HG03280 (cell line): ENCODE data around the gene PKNOX2.

Experiments used
- ATAC-seq: cut with Tn5 transposase; IDR thresholded peaks from one replicate; pipeline ENCODE4 v1.9.1; 2021; ENCODE audit warnings: mild to moderate bottlenecking, moderate library complexity; ENCODE audit not compliant: unreplicated experiment

Gene PKNOX2

DNA sequence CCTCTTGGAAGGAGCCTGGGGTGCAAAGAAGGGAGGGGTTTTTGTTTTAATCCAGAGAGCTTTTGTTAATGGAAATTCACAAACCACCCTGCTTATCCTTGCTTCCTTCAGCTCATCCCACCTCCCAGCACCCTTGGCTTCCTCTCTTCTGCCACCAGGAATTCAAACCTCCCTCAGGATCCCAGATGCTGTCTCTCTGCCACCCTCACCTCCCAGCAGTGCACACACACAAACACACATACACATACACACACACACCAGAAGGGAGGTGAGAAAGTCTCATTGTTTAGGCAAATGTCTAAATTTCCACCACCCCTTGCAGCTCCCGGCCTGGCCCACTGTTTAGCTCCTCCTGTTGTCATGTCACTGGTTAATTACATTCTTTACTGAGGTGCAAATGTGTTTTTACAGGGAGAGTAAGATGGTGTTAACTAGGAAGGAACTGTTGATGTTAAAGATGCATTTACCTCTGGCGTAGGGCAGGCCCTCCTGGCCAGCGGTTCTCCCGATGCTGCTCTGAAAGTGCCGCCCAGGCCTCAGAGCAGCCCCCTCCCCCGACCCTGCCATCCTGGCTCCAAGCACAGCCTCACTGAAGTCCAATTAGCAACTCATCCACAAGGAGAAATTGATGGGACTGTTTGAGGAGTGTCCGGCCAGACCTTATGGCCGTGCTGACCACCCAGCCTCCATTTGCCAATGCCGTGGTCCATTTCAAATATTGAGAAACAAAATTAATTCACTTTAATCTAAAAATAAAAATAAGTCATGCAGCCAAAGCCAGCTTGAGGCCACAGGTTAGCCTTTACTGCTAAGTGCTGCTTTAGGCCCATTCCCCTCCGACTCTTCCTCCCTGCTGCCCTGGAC lies 166.1 kb downstream of the PKNOX2 start:
- ATAC-seq: no peak

GRCh38 chr11:125331357-125332035 lies 166.9 kb downstream of the PKNOX2 start:
- no peak for ATAC-seq

DNA sequence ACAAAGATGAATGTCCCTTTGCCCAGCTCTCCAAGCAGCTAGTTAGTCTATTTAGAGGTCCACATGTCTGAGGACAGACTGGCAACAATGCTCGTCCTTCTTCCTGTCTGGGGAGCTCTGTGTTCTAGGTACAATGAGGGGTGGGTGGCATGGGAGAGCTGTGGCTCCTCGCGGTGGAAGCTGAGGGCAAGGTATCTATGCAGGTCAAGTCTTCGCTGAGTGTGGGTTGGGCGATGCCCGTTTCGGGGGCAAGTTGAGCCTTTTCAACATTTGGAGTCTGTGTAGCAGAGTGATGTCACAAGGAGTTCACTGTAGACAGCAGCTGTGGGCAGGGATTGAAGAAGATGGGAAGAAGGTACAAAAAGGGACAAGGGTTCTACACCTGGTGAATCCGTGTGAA lies 168.3 kb downstream of the PKNOX2 start:
- no peak for ATAC-seq

DNA sequence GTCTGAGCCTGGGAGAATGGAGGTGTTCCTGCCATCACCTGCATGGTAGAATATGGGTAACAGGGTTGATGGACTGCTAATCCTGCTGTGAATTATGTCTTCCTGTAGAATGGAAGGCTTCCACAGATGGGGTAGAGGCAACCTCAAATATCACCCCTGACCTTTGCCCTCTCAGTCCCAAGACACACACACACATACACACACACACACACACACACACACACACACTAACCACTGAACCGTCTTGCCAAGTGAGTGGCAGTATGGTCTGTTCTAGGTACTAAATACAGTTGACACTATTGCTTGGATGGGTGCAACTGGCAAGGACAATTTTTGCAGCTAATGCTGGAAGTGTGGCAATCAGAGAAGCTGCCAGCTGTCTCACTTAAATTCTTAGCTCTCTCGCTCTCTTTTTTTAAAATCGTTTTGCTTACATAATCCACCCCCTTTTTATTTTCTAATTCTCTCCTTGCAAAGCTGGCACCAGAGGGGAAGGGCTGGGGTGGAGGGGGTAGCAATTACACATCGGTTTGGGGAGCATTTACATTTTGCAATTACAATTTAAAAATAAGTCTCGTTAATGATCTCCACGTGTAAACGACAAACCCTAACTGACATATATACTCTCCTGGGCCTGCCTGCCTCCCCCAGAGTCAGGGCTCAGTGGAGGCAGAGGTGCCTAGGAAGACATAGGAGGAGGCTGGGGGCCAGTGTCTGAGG lies 169.0 kb downstream of the PKNOX2 start:
- no peak for ATAC-seq

GRCh38 chr11:125335106-125335505 lies 170.6 kb downstream of the PKNOX2 start:
- no peak for ATAC-seq

- ATAC-seq: no peak
These were observed 173.6 kb downstream of the PKNOX2 start for GRCh38 chr11:125337836-125338834.

DNA sequence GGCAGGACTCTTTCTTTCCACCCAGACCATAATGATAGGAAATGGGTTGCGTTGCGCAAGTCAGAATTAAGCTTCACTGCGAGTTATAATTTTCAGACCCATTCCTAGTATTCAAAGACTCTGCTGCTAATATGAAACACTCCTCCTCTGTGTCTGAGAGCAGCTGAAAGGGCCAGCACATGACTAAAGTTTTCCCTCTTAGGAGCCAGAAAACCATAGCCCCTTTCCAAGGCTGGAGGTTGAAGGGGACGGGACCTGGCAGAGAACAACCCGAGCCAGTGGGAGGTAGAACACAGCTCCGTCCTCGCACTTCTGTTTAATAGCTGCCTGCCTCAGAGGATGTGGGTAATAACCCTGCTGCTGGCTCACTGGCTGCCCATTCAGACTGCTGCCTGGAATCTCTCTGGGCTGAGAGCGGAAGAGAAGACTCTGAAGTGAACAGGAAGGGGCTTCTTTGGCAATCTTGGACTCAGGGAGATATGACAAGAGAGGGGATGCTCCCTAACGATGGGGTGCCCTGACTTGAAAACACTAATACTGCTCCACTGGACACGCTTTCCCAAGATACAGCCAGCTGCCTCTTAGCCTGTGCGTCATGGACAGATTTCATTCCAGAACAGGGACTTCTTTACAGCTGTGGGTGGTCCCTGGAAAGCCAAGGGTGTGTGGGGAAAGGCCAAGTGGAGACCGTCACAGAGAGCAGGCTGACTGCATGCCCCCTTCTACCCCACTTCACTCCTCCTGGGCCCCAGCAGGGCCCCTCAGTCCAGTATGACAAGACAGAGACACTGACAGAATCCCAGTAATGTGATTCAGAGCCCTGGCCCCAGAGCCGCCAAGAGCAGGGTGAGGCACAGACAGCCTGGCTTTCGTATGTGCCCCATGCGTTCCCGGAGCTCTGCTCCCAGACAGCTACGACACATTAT lies 174.6 kb downstream of the PKNOX2 start:
- ATAC-seq: no peak

GRCh38 chr11:125341676-125342075 lies 177.1 kb downstream of the PKNOX2 start:
- ATAC-seq: no peak

DNA sequence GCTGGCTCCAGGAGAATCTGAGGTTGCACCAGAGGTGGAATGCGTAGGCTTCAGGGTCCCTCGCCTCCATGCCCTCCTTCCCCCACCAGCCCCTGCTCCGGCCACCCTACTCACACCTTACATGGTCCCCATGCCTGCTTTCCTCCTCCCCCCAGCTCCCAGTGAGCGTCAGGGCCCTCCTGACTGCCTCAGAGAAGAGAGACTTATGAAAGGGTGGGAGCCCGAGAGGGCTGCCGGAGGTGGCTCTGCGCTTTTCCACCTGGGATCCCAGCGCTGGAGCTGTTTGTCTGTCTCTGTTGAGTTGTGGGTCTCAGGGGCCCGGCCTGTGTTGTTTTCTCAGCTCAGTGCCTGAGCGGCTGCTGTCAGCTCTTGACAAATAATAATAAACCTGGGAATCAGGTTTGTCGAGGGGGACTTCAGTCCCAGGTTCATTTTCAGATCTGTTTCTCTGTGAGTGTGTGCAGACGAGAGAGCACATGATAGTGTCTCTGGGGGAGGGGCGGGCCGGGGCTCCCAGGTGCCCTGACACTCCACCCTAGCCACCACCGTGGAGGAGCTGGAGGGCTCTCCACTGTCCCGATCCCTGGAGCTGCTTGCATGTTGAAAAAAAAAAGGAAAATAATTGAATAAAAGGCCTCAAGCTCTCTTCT lies 177.9 kb downstream of the PKNOX2 start:
- no peak for ATAC-seq

GRCh38 chr11:125343086-125343717 lies 178.7 kb downstream of the PKNOX2 start:
- ATAC-seq: no peak

GRCh38 chr11:125343718-125344131 lies 179.2 kb downstream of the PKNOX2 start:
- no peak for ATAC-seq

GRCh38 chr11:125344846-125345420 lies 180.4 kb downstream of the PKNOX2 start:
- no peak for ATAC-seq

- ATAC-seq: no peak
These were observed 181.0 kb downstream of the PKNOX2 start for GRCh38 chr11:125345421-125346178.

DNA sequence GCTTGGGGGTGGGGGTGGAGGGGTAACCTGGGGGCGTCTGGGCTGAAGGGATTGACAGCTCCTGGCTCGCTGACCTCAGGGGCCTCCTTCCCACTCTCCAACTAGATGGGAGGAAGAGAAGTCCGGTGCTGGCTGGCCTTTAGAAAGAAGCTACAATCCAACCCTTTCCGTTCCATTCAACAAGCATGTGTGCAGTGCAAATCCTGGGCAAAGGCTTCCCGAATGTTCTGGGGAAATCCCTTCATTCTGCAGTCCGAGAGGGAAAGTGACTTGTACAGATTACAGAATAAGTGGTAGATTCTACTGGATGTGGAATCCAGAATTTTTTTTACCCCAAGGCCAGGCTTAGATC lies 181.6 kb downstream of the PKNOX2 start:
- no peak for ATAC-seq

DNA sequence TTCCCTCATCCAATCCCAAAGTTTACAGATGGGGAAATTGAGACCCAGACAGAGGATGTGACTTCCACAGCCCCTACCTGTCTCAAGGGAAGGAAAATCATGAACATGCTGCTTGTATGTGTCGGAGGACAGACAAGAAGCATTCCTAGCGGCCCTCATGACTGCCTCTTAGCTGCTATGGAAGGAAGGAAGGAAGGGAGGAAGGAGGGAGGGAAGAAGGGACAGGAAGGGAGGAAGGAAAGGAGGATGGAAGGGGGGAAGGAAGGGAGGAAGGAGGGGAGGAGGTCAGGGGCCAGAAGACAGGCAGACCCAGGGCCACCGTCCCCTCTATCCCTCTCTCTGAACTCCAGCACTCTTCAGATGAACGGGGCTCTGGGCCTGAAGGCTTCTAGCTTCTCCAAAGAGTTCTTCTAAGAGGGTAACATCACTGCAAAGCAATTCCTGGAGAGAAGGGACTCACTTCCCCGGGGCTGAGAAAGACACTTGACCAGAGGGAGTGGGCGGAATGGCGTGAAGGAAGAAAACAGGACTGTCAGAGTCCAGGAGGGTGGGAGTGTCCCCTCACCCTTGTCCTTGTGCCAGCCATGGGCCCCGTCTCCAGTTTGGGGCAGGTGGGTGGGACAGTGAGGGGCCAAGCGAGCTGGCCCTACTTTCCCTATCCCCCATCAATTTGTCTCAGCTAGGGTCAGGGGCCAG lies 182.2 kb downstream of the PKNOX2 start:
- no peak for ATAC-seq

GRCh38 chr11:125347261-125347585 lies 182.7 kb downstream of the PKNOX2 start:
- no peak for ATAC-seq

GRCh38 chr11:125348141-125348651 lies 183.6 kb downstream of the PKNOX2 start:
- ATAC-seq: no peak
